CD4-positive, alpha-beta T cell treated with Interleukin-4 for 1 hour (primary cell): Measurements from ENCODE around the gene PRSS12.

ENCODE experiments used
- DNase-seq, 2 donors: peaks; one replicate each; pipeline ENCODE4 v3.0.0-alpha.2; 2020 to 2022

PRSS12 gene

DNA sequence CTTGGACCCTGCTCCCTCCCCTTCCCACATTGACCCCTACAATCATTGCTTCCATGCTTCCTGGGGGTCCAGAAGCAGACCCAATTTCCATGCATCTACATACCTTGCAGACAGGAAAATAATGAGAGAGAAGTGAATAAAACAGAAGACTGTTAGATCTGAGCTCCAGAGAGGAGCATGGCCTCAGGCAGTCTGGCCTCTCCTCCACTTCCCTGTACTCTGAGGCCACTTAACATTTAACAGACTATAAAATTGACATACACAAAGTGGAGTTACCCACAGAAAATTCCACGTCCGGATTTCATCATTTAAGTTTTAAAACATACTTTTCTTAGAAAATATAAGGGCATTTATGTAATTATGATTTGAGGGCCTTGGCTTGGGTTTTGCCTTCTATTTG is 2.1 kb upstream of the PRSS12 start:
- DNase-seq, result no peak

DNA sequence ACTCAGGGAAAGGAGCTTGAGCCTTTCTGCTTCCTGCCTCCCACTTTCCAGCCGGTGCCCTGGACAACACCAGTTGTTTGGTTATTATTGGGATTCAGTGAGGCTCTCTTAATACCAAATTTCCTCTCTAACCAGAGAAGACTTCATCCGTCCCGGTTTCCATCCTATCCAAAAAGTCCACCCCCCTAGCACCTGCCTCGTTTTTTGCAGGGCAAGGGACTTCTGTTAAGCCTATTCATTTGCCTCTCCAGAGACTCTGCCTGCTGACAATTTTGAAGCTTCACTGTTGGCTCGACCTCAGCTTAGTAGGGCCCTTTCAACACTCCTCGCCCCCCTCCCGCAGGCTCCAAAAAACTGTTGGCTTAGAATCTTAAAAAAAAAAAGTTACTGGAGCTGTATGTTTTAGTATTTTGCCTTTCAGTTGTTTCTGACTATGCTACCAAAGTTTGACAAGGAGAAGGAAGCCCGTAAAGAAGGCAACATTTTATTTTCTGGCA is 779 bp upstream of the PRSS12 start:
- no peak for DNase-seq

DNA sequence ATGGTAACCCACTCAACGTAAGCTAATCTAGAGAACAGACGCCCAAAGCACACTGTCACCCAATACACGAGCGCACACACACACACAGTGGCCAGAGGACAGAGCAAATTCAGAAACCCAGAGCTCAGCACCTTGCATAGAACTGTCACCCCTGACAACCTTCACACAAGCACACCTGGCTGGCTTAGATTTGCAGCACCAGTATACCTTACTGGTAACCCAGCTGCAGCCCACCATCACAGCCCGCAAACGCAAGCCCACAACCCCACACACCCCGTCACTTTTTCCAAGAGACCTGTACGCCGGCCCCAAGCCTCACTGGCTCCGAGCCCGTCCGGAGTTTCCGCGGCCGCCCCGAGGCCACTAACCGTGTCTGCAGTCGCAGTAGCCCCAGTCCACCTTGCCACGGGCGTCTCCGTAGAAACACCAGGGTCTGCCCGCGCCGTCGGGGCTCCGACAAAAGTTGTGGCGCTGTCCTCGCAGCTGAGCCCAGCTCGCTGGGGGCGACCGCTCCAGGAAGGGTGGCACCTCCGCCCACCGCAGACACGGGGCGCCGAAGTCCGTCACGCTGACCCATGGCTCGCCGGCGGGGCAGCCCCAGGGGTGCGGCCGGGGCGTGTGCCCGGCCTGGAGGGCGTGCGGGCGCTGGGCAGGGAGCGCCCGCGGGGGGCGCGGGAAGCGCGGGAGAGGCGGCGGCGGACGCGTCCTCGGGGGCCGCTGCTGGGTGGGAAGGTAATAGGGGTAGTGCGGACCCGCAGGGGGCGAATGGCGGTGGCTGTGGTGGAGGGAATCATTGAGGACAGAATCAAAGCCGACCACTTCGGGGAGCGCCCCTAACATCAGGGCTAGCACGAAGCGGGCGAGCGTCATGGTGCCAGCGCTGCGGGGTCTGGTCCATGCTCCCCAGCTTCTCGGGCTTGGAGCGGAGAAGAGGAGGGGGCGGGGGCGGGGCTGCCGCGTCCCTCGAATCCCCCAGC is 664 bp downstream of the PRSS12 start:
- DNase-seq, result no peak

DNA sequence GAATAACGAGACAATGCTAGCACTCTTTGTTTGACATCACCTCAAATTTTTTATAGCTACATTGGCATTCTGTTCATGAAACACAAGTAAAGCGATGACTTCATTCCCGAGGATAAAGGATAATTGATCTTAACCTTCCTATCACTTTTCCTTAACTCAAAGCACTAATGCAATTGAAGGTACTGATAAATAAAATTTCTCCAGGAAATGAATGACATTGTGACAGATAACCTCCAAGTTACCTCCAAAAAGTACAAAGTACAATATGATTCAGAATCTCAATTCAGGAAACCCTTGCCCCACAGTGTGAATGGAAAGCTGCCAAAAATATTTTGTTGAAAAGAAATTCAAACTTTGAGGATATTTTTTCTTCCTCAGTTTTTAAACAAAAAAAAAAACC is 1.8 kb downstream of the PRSS12 start:
- DNase-seq, result no peak

DNA sequence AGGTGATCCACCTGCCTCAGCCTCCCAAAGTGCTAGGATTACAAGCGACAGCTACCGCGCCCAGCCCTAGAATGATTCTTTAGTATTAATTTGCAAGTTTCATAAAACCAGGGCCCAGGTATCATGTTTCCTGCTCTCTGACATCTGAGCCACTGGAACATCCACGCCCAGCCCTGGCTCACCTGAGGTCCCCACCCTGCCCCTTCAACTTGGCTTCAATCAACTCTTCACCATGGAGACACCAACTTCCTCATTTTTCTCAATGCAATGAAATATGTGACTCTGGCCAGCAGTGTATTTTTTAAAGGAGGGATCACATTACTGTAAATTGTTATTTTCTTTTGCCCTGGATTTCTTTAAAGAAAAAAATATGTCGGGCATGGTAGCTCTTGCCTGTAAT is 3.9 kb downstream of the PRSS12 start:
- DNase-seq, result no peak

DNA sequence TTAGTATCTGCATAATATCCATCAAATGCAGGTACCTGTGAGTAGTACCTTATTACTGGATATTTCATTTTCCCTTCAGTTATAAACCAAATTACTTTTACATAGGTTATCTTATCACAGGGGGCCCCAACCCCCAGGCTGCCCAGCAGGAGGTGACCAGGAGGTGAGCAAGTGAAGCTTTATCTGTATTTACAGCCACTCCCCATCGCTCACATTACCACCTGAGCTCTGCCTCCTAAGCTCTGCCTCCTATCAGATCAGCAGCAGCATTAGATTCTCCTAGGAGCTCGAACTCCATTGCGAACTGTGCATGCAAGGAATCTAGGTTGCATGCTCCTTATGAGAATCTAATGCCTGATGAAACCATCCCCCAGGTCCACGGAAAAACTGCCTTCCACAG is 6.3 kb downstream of the PRSS12 start:
- DNase-seq, result no peak

DNA sequence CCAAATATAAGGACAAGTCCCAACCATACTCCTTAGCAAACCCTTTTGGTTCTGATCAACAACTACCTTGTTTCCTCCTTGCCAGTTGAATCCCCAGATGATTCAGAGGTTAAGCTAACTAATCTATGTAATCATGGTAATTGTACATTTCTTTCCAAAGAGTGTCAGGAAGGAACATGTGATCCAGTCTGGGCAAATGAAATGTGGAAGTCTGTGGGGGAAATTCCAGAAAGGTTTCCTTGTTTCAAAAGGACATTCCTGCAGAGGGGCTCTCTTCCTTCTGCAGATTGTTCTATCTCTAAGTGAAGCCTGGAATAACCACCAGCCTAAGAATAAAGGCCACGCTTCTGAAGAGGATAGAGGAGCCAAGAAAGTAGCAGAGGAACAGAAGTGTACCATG is 7.0 kb downstream of the PRSS12 start:
- DNase-seq, result no peak

DNA sequence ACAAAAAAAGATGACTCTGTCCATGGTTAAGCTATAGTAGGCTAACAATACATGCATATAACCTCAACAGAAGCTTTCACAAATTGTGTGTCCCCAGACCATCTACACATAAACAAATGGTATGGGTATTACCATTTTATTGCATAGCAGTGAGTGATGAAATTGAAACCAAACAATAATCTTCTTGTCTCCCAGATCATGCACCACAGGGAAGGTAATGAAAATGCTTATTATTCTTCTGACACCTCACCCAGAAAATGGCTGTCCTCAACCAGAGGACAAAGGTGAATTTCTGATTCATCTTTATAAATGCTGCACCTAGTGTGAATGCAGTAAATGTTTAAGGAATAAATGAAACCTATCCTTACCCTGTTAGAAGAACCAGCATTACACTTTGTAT is 8.0 kb downstream of the PRSS12 start:
- no peak for DNase-seq

DNA sequence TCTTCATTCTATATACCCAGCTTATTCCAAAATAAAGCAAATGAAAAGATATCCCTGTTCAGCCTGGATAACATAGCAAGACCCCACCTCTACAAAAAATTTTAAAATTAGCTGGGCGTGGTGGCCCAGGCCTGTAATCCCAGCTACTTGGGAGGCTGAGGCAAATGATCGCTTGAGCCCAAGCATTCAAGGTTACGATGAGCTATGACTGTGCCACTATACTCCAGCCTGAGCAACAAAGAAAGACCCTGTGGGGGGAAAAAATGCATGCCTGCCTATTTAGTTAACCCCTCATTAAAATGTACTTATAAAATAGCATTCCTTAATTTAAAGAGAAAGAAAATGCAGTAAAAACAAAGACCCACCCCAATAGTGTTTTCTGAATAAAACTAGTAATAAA is 9.3 kb downstream of the PRSS12 start:
- DNase-seq, result no peak

DNA sequence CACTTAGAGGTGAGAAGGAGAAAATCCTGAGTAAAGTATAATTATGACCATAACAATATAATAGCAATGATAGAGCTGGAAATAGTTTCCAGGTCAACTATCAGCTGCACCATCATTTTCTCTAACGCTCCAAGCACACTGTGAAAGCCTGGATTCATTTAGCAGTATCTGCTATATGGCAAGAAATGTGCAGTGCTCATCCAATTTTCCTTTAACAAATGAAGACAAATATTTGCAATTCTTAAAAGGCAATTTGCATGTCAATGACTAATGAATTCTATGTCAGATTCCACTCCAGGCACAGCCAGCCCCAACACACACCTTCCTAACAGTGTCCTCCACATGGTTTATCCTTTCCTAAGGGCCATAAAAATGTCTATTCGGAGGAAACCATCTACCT is 12.7 kb downstream of the PRSS12 start:
- DNase-seq, result no peak

DNA sequence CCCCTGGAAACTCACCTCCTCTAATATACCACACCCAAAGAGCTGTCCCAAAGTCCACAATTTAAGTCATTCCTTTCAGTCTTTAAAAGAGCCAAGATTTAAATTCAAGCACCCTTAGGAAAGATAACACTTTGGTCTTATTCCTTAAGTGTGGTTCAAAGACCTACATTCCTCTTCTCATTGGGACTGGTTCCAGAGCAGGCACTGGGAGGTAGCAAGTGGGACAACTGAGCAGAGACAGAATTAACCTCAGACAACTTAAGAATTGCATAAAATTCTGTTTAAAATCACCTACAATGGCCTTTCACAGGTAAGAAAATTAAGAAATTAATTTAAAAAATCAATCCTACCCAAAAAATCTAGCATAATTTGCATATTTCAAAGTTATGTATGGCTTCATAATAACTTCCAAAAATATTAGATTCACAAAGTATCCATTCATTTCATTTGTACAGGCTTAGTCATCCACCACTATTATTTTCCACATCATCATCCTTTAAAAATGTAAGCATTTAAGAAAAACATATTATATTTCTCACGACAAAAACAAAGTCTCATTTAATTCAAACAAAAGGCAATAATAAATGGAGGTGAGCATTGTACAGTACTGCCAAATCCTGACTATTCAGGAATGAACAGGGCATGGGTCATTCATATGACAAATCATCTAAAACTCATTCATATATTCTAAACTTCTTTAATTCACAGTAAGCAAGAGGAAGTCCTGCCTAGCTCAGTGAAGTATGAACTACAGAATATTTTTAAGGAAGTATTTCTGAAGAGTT is 13.6 kb downstream of the PRSS12 start:
- DNase-seq, result no peak

DNA sequence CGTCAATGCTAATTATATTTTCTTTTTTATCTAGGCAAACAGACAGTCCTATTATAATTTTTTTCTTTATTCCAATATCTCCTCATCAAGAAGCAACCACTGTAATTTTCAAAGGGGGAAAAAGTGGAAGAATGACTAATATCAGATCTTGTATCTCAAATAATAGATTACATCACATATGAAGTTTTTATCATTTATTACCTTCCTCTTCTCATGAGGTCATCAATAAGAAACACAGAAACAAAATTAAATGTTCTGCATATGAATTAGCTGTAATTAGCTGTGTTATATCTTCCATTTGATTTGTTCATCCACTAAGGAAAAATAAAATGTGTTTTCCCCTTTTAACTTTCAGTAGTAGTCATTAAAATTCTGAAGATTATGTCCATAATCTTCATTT is 14.3 kb downstream of the PRSS12 start:
- DNase-seq, result no peak

DNA sequence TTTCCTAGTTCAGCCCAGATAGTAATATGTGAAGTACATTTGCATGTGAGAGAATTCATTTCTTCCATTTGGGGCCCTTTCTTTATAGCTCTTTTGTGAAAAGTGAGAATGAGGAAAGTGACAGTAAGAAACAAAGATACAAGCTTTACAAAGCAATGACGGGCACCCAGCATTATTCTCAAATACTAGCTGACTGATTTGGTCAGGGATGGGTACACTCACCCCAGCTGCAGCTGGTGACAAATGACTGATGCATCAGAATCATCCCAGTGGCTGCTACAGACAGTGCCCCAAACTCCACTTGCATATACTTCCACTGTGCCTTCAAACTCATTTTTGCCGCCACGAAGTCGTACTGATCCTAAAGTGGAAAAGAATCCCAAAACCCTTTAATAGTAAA is 14.8 kb downstream of the PRSS12 start:
- DNase-seq, result no peak

DNA sequence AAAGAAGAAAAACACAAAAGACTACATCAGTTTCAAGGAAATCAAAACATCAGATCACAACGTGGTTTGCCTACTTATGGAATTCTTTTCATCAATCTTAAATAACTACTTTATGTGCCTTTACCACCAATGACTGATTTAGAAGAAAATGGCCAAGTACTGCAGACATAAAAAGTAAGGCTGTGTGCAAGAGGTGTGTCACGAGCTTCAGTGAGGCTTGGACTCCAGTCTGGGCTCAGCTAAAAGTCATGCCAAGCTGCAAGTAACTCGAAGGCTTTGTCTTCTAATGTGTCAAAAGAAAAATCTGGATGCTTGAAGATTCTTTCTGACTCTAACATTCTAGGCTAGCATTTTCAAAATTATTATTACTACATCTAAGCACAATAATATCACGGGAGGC is 17.0 kb downstream of the PRSS12 start:
- no peak for DNase-seq

DNA sequence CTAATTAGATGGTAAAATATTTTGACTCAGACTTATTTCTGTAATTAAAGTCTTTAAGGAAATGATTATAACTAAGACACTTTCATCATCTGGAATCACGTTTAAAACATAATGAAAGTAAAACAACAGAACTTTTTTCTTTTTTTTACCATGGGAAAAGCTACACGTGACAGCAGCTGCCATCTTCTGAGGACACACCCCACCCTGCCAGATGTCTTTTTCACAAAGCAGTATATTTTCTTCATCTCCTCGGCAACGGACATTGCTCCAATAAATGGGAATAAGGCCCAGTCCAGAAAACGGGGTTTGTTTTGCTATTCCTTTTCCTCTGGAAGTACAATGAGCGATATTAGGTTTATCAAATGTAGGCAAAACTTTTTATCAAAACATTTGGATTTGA is 17.5 kb downstream of the PRSS12 start:
- DNase-seq, result no peak

DNA sequence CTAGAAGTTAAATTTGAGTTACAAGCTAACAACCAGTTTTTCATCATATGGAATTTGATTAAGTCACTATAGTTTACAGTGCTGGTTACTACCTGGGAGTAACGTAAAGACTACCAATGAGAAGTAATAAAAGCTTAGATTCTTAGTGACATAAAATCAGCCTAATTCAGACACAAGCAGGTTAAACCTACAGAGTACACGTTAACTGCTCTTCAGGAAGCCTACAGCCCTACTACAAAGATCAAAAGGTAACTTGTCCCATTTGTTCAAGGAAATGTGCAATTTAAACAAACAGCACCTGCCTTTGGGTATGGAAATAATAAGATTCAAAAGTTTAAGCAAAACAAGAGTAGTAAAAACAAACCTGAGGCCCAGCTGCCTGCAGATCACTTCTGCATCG is 21.5 kb downstream of the PRSS12 start:
- DNase-seq, result no peak

DNA sequence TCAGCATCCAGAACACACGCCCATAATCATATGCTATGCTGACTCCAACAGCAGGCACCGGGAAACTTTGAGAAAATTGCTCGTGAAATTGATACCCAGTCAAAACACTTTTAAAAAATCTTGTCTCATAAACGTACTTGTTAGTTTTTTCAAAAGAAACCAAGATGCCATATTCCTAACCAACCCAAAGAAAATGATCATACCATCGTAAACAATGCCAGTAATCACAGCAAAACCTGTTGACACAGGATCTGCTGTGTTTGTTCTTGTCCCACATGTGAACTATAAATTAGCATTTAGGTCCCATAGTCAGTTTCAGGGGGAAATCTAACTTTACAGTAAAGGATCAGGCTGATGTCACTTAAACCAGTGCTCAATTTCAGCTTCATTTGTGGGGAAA is 23.0 kb downstream of the PRSS12 start:
- DNase-seq, result no peak

DNA sequence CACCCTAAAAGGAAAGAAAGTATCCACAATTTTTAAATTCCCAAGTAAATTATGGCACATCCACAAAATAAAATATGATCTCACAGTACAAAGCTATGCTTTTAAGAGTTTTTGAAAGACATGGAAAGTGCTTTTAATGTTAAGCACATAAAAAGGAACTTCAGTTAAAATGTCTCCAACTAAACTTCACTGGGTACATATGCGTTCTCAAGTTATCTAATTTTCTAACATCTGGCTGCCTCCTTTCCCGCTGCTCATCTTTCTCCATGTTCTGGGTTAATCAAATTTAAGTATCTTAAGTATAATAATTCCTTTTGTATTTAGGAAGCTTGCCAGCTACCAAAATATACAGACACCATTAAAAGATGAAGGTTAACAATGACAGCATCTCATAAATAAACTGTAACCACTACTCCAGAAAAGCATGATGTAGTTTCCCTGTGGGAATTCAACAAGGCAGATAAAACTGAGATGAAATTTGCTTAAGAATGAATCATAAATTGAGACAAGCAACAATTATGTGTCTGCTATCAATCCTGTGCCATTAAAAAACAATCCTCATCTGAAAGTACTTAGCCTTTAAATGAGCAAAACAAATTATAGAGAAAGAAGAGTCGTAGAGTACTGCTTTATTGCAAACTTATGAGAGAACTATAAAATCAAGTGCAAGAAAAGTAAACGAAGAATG is 25.1 kb downstream of the PRSS12 start:
- DNase-seq, result no peak

DNA sequence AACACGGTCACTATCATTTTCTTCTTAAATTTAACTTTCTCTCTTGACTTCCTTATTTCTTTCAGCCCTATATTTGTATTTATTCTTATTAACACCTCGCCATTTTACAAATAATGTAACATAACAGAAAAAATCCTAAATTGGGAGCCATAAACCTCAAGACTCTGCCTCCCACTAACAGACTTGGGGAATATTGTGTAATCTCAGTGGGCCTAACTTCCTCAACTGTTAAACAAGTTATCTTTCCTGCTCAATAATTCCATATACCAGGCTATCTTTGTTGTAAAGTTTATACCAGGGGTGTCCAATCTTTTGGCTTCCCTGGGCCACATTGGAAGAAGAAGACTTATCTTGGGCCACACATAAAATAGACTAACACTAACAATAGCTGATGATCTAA is 26.2 kb downstream of the PRSS12 start:
- no peak for DNase-seq

DNA sequence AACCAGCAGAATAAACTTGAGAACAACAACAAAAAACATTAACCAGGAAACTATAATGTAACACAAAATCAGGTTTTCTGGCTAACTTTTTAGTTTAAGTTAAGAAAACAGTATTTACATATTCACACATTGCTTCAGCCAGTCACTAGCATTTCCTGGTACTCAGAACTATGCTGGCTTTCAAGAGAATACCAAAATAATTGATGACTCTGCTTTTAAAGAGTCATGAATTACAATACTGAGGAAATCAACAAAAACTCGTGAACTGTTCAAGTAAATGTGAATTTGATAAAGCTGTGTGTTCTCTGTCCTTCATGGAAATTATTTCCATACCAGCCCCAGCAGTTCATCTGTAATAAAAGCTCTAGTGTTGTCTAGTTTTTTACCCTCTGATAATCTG is 27.4 kb downstream of the PRSS12 start:
- DNase-seq, result no peak

DNA sequence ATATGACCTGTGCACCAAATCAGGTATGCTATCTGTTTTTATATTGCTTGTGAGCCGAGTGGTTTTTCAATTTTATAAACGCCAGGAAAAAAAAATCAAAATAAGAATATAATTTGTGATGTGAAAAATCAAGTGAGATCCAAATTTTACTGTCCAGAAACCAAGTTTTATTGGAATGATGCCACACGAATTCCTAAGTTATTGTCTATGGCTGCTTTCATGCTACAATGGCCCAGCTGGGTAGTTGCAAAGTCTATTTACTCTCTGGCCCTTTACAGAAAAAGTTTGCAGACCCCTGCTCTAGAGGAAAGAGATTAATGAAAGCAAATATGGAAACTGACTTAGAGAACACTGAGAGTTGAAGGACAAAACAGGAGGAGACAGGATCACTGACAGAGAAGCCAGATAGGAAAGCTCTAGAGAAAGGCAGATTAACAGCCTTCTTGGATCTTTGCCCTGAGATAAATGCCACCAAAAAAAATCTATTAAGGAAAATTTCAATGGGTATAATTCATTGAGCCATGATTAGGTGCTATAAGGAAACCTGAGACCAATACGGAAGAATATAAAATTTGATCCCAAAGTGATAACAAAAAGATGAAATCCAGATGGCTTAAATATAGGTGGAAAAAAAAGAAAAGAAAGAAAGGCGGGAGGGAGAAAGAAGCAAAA is 29.8 kb downstream of the PRSS12 start:
- DNase-seq, result no peak

DNA sequence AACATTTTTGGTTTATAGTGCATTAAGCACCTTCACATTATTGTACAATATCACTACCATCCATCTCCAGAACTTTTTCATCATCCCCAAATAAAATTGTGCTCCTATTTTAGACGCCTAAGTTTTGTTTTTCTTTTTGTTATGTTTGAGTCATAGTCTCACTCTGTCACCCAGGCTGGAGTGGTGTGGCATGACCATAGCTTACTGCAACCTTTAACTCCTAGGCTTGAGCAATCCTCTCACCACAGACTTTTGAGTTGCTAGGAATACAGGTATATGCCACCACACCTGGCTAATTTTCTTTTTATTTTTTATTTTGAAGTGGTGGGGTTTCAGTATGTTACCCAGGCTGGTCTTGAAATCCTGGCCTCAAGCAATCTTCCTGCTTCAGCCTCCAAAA is 33.9 kb downstream of the PRSS12 start:
- DNase-seq, result no peak

DNA sequence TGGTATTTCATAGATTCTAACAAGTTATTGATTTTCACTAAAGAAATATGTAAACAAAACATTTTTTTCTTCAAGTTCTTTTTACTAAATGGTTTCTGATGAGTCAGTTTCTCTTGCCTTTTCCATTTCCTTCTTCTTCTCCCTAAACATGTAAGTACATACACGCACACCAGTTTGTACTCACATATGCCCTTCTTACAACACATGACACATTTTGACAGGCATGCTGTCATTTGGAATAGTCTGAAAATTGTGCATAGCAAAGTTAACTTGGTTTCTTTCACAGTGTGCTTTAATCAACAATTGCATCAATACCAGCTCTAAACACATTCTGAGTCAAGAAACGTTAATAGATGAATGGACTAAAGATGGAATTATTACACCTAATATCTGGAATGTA is 35.1 kb downstream of the PRSS12 start:
- DNase-seq, result no peak
